ENCODE data around the gene ARL4D.

Gene ARL4D

DNA sequence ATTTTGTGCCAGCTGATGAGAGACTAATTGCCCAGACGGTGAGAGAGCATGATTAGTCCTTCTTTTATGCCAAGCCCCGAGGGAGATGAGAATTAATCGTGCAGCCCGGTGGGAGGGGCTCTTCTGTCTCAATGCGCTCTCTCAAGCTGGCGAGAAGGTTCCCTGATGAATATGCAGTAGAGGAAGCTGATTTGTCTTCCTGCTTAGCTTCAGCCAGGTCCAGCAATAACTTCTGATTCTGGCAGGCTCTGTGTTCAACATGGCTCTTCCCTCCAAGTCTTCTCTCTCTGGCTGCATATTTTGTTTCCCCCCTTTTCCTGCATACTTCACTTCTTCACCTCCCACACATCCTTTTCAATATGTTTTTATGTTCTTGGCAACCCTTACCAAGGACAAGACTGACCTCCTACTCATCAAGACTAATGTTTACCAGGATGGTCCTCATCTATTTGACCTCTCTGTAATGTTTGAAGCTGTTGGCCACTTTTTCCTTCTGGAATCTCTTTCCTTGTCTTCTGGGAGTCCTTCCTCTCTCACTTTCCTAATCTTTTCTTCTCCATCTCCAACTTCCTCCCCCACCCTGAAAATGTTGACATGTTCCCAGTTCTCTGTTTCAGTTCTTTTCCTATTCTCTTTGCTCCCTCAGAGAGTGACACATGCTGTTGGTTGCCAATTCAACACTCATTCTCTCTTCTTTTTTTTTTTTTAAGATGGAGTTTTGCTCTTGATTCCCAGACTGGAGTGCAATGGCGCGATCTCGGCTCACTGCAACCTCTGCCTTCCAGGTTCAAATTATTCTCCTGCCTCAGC is 33.1 kb downstream of the ARL4D start:
- no peak for DNase-seq

DNA sequence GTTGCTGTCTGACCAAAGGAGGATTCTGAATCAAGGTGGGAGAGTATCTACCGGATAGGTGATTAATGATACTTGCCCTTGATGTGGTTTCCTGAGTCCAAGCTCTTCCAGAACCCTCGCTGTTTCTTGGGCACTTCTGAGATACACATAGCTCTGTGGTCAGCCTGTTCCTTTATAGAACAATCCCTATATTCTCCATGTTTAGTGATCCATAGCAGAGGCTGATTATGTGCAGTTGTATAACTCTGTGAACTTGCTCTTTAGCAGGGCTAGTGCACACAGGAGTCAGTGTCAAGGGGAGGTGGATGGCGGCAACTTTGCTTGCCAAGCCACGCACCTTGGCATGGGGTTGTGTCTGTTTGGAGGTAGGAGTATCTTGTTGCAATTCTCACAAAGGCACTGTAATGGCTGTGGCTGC is 36.1 kb downstream of the ARL4D start:
- no peak for DNase-seq

DNA sequence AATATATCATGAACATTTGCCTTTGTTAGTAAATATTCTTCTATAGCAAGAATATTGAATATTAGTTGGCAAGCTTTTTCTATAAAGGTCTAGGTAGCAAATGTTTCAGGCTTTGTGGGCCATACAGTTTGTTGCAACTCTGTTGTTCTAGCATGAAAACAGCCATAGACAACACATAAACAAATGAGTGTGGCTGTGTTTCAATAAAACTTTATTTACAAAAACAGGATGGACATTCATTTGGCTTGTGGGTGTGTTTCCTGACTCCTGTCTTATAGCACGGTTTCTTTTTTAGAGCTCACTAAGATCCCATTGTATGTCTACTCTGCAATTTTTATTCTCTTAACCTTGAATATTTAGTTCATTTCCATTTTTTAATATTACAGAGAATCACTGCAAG is 39.0 kb downstream of the ARL4D start:
- no peak for DNase-seq

DNA sequence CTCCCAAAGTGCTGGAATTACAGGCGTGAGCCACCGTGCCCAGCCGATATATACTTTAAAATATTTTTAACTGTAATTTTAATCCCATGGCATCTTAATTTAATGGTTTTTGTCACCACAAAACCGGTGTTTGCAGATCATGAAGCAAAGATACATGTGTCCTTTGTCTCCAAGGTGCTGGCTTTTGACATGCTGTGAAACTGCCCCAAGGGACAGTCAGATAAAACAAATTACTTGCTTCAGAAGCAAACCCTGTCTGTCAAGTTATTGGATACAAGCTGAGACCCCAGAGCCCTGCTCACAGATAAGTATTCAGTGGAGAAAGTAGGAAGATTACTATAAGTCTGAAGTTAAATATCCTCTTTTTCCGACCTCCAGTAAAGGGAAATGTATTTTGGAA is 39.8 kb downstream of the ARL4D start:
- no peak for DNase-seq

DNA sequence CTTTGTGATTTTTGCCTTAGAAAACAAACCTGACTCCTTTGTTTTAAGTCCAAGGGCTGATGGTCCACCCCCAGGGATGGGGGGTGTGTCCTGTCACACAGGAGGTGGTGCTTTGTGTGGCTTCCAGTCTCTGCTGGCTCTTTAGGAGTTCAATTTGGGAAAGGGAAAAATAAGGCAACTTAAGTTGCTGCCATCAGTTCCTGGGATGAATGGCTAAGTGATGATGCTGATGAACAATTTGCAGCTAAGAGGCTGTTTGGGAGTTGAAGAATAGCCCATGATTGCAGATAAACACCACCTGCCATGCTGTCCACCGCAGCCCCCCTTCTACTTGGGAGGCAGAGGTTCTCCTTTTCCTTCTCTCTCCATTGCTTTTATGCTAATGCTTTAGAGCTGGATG is 40.2 kb downstream of the ARL4D start:
- DNase-seq, result no peak

GRCh38 chr17:43442711-43443110 is 43.9 kb downstream of the ARL4D start:
- DNase-seq, result no peak

DNA sequence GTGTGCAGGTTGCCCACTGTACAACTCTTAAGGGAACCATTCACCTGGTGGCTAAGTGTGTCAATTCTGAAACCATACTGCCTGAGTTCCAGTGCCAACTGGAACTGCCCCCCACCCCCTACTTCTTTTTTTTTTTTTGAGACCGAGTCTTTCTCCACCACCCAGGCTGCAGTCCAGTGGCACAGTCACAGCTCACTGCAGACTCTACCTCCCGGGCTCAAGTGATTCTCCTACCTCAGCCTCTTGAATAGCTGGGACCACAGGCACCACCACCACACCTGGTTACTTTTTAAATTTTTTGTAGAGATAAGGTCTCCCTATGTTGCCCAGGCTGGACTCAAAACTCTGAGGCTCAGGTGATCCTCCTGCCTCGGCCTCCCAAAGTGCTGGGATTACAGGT is 44.6 kb downstream of the ARL4D start:
- no peak for DNase-seq

GRCh38 chr17:43444223-43445008 is 45.6 kb downstream of the ARL4D start:
- DNase-seq, result no peak

GRCh38 chr17:43445009-43445589 is 46.3 kb downstream of the ARL4D start:
- DNase-seq, result no peak

DNA sequence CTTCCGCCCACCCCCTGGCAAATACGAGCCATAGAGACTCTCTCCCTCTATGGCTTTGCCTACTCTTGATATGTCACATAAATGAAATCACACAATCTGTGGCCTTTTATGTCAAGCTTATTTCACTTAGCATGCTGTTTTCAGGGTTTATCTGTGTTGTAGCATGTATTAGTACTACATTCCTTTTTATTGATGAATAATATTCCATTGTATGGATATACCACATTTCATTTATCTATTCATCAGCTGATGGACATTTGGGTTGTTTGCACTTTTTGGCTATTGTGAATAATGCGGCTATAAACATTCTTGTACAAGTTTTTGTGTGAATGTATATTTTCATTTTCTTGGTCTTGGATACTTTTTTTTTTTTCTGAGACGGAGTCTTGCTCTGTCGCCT is 48.0 kb downstream of the ARL4D start:
- DNase-seq, result no peak

- DNase-seq, result no peak
Measured at GRCh38 chr17:43448720-43449469, 50.1 kb downstream of the ARL4D start.

DNA sequence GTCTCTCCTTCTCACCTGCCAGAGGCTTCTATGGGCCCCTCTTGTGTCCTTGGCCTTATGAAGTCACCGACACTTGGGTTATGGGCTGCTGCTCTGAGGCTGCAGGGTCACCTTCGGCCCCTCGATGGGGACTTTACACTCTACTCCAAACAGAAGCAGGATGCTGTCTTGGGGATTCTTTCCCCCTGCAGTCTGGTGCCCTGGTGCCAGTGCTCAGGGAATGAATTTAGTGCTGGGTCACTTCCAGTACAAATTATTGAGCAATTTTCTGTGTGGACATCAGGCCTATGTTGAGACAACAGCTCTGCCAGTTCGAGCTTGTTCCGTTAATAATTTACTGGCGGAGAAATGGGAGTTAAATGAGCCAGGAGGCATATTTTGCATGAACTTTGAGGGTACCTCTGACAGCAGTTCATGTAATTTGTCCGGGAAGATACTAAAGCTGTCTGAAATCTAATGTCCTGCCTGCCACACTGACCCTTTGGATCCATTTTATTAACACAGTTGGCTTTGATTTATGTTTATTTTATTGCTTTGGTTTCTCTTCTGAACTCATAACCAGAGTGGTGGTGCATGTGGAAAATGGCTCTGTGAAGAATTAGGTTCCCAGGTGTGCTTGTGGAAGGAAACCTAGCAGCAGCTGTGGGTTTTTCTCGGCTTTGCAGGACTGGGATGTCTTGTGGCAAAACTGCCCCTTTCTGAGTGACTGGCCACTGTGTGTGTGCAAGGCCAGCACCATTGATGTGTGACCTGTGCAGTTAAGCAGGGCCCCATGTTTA is 50.9 kb downstream of the ARL4D start:
- no peak for DNase-seq
